Left ventricle myocardium inferior (tissue), 1 donor: ENCODE data around the gene NBL1. TPM values are rescaled to one million over a fixed set of nuclear protein-coding genes. Genes with fewer than 3 reads are reported as not detected.

Experiments
- DNase-seq: peaks from one replicate; pipeline ENCODE4 v3.0.0-alpha.2; 2020
- H3K27ac ChIP-seq: fragments of 200-600 bp; replicated peaks from 2 replicates; pipeline ENCODE4 v1.8.0; 2021
- H3K27me3 ChIP-seq: fragments of 200-600 bp; 2 replicates; pipeline ENCODE4 v1.8.0; 2021; ENCODE audit warnings: low read depth
- H3K36me3 ChIP-seq: fragments of 200-600 bp; 2 replicates; pipeline ENCODE4 v1.8.0; 2021
- H3K4me1 ChIP-seq: fragments of 200-600 bp; 2 replicates; pipeline ENCODE4 v1.8.0; 2021
- H3K4me3 ChIP-seq: fragments of 200-600 bp; 2 replicates; pipeline ENCODE4 v1.8.0; 2021; ENCODE audit warnings: mild to moderate bottlenecking, moderate library complexity
- H3K9me3 ChIP-seq: fragments of 200-600 bp; replicated peaks from 2 replicates; pipeline ENCODE4 v1.8.0; 2021
- intact Hi-C: fragments of 100-400 bp; cut with micrococcal nuclease; formaldehyde crosslinking; loops from one replicate; pipeline ENCODE4 v1.11.0; 2022
- total RNA-seq: library from RNA; stranded (reverse); fragmentation: NEBNext Ultra II Directional; extraction: Animal tissue kit (Norgen Biotek cat#: 25700); gene quantifications from one replicate; pipeline ENCODE4 v1.2.1, GENCODE V29; 2021
- TF ChIP-seq, protein P1 (sequence below): fragments of 200-600 bp; IDR thresholded peaks from 2 replicates; pipeline ENCODE4 v1.8.0; 2021; ENCODE audit warnings: antibody characterized with exemption, mild to moderate bottlenecking, borderline replicate concordance
- donor health status: DM: no; HTN: yes; CAD: no; lungs with severe emphysema.

NBL1 gene
- total RNA-seq, 1 donor from 2014 or later, result 30.0 TPM

DNA sequence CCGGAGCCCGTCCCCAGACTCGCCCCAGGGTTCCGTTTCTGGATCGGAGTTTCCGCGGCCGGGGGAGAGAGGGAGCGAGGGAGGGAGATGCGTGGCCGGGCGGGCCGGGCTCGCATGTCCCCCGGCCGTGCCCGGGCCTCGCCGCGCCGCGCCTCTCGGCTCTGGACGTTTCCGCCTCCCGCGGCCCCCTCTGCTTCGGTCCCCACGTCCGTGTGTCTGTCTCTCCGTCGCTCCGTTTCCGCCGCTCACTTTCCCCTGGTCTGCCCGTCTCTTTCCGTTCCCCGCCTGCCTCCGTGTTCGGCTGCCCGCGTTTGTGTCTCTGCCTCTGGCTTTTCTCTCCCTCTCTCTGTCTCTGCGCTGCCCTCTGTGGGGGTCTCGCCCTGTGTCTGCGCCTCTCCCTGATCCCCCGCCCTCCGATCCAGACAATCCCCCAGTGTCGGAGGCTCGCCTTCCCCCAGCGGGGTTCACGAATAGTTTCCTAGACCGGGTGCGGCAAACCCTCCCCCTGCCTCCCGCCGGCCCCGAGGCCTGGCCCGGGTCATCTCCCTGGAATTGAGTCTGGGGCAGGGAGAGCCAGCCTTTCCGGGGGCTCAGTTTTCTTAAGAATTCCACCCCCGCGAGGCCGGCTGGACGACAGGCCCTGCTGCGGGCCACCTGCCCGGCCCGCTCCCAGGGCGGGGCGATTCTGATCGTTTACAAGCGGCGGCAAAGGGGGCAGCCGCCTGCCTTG is 735 bp downstream of the NBL1 start:
- peak overlapping the region; percentile 92 for H3K27ac ChIP-seq
- H3K27me3 ChIP-seq, result peaks cover 4% of the 10 kb centered on the region
- no peaks in the 10 kb centered on the region for H3K36me3 ChIP-seq
- peaks cover 72% of the 10 kb centered on the region for H3K4me1 ChIP-seq
- H3K4me3 ChIP-seq, result peak overlapping the region; percentile 87
- intact Hi-C loops, result loop anchor here (5.0 kb wide), 1 partner anchor 298 kb away; no protein-coding TSS in a partner anchor
- no peaks in the 10 kb centered on the region for H3K9me3 ChIP-seq
- TF ChIP-seq, protein P1, sequence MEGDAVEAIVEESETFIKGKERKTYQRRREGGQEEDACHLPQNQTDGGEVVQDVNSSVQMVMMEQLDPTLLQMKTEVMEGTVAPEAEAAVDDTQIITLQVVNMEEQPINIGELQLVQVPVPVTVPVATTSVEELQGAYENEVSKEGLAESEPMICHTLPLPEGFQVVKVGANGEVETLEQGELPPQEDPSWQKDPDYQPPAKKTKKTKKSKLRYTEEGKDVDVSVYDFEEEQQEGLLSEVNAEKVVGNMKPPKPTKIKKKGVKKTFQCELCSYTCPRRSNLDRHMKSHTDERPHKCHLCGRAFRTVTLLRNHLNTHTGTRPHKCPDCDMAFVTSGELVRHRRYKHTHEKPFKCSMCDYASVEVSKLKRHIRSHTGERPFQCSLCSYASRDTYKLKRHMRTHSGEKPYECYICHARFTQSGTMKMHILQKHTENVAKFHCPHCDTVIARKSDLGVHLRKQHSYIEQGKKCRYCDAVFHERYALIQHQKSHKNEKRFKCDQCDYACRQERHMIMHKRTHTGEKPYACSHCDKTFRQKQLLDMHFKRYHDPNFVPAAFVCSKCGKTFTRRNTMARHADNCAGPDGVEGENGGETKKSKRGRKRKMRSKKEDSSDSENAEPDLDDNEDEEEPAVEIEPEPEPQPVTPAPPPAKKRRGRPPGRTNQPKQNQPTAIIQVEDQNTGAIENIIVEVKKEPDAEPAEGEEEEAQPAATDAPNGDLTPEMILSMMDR, result no peak
- DNase-seq, result peak; percentile 48

DNA sequence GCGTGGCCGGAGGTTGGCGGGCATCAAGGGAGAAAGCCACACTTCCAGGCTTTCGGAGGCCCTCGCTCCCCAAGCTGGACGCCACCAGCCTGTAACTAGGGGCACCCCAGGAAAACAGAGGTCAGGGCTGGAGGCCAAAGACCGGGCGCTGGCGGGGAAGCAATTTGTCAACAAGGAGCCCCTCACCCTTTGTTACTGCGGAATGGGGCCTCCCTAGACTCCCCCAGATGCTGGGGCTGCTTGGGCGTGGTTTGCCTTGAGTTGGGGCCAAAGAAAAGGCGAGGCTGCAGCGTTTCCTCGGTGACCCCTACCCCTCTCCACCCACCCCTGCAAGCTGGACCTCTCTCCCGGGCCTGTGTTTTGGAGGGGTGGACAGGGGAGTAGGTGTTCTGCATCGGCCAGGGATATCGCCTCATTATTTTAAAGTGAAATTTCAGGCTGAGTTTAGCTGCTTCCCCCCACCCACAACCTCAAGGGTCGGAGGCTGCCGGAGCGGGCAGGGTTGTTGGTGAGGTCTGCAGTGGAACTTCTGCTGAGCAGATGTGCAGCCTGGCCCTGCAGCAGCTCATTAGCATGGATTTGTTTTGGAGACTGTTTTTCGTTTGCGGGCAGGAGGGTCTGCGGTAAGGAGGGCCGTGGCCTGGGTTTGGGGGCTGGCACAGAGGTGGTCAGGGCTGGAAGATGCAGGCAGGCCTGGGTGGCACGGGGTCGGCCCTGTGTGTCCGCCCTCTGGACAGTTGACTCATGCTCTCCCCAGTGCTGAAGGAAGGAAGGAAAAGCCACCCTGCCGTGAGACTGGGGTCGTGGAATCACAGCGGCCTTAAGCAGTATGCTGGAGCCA is 1.5 kb downstream of the NBL1 start:
- peak overlapping the region; percentile 87 for H3K4me3 ChIP-seq
- H3K36me3 ChIP-seq, result no peaks in the 10 kb centered on the region
- no peaks in the 10 kb centered on the region for H3K9me3 ChIP-seq
- intact Hi-C loops, result loop anchor here (5.0 kb wide), 1 partner anchor 298 kb away; no protein-coding TSS in a partner anchor
- TF ChIP-seq, protein P1, result no peak
- peak overlapping the region; percentile 92 for H3K27ac ChIP-seq
- DNase-seq, result no peak
- peaks cover 78% of the 10 kb centered on the region for H3K4me1 ChIP-seq
- H3K27me3 ChIP-seq, result peaks cover 4% of the 10 kb centered on the region

DNA sequence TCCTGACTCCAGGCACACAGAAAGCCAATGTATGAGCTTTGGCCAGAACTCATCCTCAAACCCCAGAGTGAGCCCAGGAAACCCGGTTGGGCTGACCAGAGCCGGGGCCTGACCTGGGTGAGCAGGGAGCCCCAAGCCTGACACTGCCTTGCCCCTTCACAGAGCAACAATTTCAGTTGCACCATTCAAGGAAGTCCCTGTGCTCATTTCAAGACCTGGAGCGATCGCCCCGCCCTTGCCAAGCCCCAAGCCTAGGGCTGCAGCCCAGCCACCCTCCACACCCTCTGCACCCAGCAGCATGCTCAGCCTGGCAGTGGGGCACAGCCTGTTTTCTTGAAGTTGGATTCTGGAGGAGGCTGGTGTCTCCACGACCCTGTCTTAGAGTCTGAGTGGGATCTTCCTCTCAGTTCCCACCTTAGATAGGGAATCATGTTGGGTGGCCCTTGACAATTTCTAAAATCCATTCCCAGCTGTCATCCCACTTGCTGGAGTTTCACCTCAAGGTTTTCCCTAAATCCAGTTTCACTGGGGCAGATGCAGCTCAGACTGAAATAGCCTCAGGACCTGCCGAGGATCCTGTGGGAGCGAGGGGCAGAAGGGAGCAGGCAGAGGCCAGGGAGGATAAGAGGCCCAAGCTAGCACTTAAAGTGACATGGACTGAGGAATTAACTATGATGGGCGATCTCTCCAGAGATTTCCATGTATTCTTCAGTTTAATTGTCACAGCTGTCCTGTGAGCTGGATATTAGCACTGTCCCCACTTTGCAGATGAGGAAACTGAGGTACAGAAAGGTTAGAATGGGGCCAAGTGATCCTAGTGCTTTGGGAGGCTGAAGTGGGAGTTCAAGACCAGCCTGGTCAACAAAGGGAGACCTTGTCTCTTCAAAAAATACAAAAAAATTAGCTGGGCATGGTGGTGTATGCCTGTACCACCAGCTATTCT is 2.5 kb downstream of the NBL1 start:
- no peak for DNase-seq
- H3K9me3 ChIP-seq, result no peaks in the 10 kb centered on the region
- H3K27me3 ChIP-seq, result peaks cover 4% of the 10 kb centered on the region
- intact Hi-C loops, result loop anchor here (5.0 kb wide), 1 partner anchor 299 kb away; no protein-coding TSS in a partner anchor
- H3K4me1 ChIP-seq, result peaks cover 84% of the 10 kb centered on the region
- peak overlapping the region; percentile 92 for H3K27ac ChIP-seq
- H3K36me3 ChIP-seq, result no peaks in the 10 kb centered on the region
- TF ChIP-seq, protein P1, result no peak
- H3K4me3 ChIP-seq, result peak overlapping the region; percentile 87

DNA sequence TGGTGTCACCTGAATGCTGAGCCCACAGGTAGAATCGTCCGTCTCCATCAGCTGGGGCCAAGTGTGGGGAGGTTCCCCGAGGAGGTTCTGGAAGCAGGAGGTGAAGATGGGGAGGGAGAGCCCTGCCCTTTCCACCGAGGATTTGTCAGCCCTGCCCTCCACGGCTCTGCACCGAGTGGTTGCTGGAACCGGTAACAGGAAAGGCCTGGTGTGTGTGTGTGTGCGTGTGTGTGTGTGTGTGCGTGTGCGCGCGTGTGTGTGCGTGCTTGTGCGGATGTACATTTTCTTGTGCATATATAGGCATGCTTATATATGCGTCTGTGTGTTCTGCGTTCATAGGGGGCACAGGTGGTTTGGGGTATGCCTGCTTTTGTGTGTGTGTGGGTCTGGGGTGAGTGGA is 3.5 kb downstream of the NBL1 start:
- Histone ChIP-seq H3K36me3 (no peaks in the 10 kb centered on the region), H3K27ac (peak overlapping the region; percentile 92), H3K4me3 (peak overlapping the region; percentile 87), H3K4me1 (peaks cover 93% of the 10 kb centered on the region), H3K27me3 (peaks cover 4% of the 10 kb centered on the region), H3K9me3 (no peaks in the 10 kb centered on the region)
- intact Hi-C loops, result loop anchor here (5.0 kb wide), 1 partner anchor 300 kb away; no protein-coding TSS in a partner anchor
- TF ChIP-seq, protein P1, result no peak
- DNase-seq, result no peak
